HUES64 (cell line): ENCODE data around the gene DSCAML1.

Experiments used
- H3K27ac ChIP-seq: 2 replicates; pipeline ENCODE4 v1.7.0; 2013; ENCODE audit warnings: low read depth, low read length, inconsistent platforms
- H3K27me3 ChIP-seq: 2 replicates; pipeline ENCODE4 v1.6.1; 2013; ENCODE audit warnings: mild to moderate bottlenecking, low read length; ENCODE audit not compliant: insufficient read depth
- H3K36me3 ChIP-seq: 2 replicates; pipeline ENCODE4 v1.6.1; 2013; ENCODE audit warnings: mild to moderate bottlenecking, low read length; ENCODE audit not compliant: insufficient read depth
- H3K4me1 ChIP-seq: 2 replicates; pipeline ENCODE4 v1.6.1; 2013; ENCODE audit warnings: mild to moderate bottlenecking, low read length, moderate library complexity; ENCODE audit not compliant: insufficient read depth
- H3K4me3 ChIP-seq: 2 replicates; pipeline ENCODE4 v1.5.1; 2013; ENCODE audit warnings: mild to moderate bottlenecking, low read length, moderate library complexity
- H3K9ac ChIP-seq: 2 replicates; pipeline ENCODE4 v1.6.1; 2013; ENCODE audit warnings: mild to moderate bottlenecking, low read depth, low read length
- H3K9me3 ChIP-seq: 2 replicates; pipeline ENCODE4 v1.6.1; 2013; ENCODE audit warnings: low read depth, low read length; ENCODE audit not compliant: insufficient read depth
- WGBS: fragments of 150-250, 120-280 bp; methylation state at CpG from one replicate; pipeline ENCODE4 v1.1.7; 2013; ENCODE audit warnings: missing lambda C conversion rate; 5-methylcytosine and 5-hydroxymethylcytosine counted together

The DSCAML1 gene

DNA sequence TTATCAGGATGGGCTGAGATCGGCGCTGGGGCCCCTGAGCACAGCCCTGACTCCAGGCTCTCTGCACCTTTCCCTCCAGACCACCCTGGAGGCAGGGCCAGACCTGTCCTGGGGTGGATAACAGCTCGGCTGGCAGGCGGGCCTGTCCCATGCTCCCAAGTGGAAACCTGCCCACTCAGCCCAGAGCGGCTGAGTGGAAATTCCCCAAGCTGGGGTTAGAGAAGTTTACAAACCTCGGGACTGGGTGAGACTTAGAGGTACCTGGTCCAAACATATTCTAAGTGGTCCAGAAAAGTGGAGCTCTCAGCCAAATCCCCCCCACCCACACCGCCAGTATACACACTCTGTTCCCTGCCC is 32.3 kb upstream of the DSCAML1 start:
- no peak overlapping the region for H3K9ac ChIP-seq
- no peak overlapping the region for H3K27ac ChIP-seq
- H3K4me3 ChIP-seq = no peak overlapping the region
- no peaks in the 10 kb centered on the region for H3K27me3 ChIP-seq
- 90% methylated on average over 7 of the region's 7 CpGs for WGBS
- no peaks in the 10 kb centered on the region for H3K9me3 ChIP-seq
- H3K36me3 ChIP-seq = no peaks in the 10 kb centered on the region
- H3K4me1 ChIP-seq = peaks cover 4% of the 10 kb centered on the region; the same call in 1 of the 2 replicates

DNA sequence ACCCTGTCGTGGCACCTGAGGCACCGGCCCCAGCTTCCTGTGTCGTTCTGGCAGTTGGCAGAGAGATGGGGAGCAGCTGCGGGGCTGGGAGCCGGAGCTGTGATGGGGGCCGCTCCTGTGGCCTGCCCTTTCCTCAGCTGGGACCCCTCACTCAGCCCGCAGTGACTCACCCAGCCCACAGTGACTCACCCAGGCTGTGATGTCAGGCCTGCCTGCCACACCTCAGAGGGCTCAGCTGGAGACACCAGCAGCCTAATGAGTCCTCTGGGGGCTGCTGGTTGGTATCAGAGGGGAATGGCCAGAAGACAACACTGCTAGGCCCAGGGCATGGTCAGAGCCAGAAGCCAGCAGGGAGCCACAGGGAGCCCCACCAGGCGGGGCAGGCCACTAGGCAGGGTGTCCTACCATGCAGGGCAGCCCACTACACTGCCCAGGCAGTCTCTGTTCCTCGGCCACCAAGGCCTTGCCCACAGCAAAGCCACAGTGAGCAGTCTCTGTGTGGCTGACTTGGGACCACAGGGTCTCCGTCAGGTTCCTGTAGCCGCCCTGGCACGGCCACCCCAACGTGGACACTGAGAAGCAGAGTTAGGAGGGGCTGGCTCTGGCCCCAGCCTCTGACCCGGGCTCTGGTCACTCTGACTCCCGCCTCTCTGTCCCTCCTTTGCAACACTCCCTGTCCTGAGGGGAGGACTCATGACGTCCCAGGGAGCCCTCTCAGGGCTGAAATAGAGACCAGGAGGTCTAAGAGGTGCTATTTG is 31.8 kb upstream of the DSCAML1 start:
- Histone ChIP-seq H3K4me1 (peaks cover 9% of the 10 kb centered on the region; the same call in 1 of the 2 replicates), H3K36me3 (no peaks in the 10 kb centered on the region), H3K27ac (no peak overlapping the region), H3K27me3 (no peaks in the 10 kb centered on the region), H3K9me3 (no peaks in the 10 kb centered on the region), H3K4me3 (no peak overlapping the region), H3K9ac (no peak overlapping the region; the same call in 1 of the 2 replicates)
- 80% methylated on average over 16 of the region's 16 CpGs for WGBS

- 90% methylated on average over 15 of the region's 15 CpGs for WGBS
- H3K27ac ChIP-seq = no peak overlapping the region
- no peak overlapping the region for H3K4me3 ChIP-seq
- H3K36me3 ChIP-seq = no peaks in the 10 kb centered on the region
- H3K4me1 ChIP-seq = peaks cover 14% of the 10 kb centered on the region; the same call in 1 of the 2 replicates
- no peaks in the 10 kb centered on the region for H3K27me3 ChIP-seq
- H3K9me3 ChIP-seq = no peaks in the 10 kb centered on the region
- no peak overlapping the region for H3K9ac ChIP-seq
These were observed 30.8 kb upstream of the DSCAML1 start for GRCh38 chr11:117827521-117828511.

DNA sequence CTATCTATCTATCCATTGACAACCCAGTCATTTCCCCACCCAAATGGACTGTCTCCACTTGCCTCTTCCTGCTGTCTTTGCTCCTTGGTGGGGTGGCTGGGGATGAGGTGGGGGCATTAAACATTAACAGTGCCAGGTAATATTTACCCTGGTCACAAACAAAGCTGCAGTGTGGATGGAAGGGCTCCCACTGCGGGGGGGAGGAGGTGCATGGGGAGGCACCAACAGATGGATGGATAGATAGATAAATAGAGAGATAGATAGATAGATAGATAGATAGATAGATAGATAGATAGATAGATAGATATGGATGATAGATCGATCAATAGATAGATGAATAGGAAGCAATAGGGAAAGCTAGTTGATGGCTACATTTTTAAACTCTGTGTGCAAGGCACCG is 29.8 kb upstream of the DSCAML1 start:
- Histone ChIP-seq H3K4me1 (peaks cover 14% of the 10 kb centered on the region; the same call in 1 of the 2 replicates), H3K27ac (no peak overlapping the region)
- 93% methylated on average over 3 of the region's 3 CpGs for WGBS

DNA sequence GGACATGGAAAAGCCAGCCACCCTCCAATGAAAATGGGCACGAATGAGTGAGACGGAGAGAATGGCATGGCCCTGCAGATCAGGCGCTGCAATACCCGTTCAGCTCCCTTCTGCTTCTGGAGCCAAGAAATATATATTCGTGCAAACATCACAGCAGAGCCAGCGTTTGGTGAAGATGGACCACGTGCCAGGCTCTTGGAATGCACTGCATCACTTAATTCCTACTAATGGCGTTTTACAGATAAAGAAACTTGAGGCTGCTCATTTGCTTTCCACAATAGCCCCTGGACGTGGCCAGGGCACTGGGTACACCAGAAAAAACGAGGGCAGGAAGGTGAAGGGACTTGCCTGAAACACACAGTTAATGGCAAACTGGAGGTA is 29.2 kb upstream of the DSCAML1 start:
- no peak overlapping the region for H3K9ac ChIP-seq
- H3K4me3 ChIP-seq = no peak overlapping the region

More for the DNA sequence above, 29.8 kb upstream of the DSCAML1 start:
- Histone ChIP-seq H3K36me3 (no peaks in the 10 kb centered on the region), H3K27me3 (no peaks in the 10 kb centered on the region), H3K9me3 (no peaks in the 10 kb centered on the region), H3K9ac (no peak overlapping the region), H3K4me3 (no peak overlapping the region)

DNA sequence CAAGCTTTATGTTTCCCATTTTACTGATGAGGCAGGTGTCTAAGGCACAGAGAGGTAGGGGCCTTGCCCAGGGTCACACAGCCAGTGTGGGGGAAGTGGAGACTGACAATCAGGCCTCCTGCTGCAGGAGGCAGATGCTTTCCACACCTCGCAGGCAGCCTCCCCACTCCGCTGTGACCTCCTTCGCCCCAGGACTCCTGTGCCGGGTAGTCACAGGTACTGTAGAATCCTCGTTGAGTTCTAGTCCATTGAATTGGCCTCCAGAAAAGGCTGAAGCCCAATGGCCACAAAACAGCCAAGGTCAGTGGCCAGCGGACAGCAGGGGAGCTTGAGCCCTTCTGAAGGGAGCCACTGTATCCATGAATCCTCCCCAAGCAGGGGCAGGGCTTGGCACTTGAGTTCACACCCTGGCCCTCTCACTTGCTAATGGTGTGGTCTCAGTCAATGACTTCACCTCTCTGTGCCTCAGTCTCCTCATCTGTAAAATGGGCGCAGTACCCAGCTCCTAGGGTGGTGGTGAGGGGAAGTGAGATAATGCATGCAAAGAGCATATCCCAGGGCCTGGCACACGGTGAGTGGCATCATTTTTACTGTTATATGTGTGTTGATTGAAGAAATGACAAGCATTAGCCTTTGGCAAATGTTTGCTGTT is 28.6 kb upstream of the DSCAML1 start:
- Histone ChIP-seq H3K4me1 (peaks cover 14% of the 10 kb centered on the region; the same call in 1 of the 2 replicates), H3K36me3 (no peaks in the 10 kb centered on the region), H3K27me3 (no peaks in the 10 kb centered on the region), H3K27ac (no peak overlapping the region), H3K9ac (no peak overlapping the region), H3K9me3 (no peaks in the 10 kb centered on the region), H3K4me3 (no peak overlapping the region)
- 86% methylated on average over 8 of the region's 8 CpGs for WGBS

More for the DNA sequence above, 29.2 kb upstream of the DSCAML1 start:
- no peaks in the 10 kb centered on the region for H3K27me3 ChIP-seq
- no peaks in the 10 kb centered on the region for H3K36me3 ChIP-seq
- H3K4me1 ChIP-seq = peaks cover 14% of the 10 kb centered on the region; the same call in 1 of the 2 replicates
- no peaks in the 10 kb centered on the region for H3K9me3 ChIP-seq
- no peak overlapping the region for H3K27ac ChIP-seq
- WGBS = 82% methylated on average over 10 of the region's 10 CpGs

DNA sequence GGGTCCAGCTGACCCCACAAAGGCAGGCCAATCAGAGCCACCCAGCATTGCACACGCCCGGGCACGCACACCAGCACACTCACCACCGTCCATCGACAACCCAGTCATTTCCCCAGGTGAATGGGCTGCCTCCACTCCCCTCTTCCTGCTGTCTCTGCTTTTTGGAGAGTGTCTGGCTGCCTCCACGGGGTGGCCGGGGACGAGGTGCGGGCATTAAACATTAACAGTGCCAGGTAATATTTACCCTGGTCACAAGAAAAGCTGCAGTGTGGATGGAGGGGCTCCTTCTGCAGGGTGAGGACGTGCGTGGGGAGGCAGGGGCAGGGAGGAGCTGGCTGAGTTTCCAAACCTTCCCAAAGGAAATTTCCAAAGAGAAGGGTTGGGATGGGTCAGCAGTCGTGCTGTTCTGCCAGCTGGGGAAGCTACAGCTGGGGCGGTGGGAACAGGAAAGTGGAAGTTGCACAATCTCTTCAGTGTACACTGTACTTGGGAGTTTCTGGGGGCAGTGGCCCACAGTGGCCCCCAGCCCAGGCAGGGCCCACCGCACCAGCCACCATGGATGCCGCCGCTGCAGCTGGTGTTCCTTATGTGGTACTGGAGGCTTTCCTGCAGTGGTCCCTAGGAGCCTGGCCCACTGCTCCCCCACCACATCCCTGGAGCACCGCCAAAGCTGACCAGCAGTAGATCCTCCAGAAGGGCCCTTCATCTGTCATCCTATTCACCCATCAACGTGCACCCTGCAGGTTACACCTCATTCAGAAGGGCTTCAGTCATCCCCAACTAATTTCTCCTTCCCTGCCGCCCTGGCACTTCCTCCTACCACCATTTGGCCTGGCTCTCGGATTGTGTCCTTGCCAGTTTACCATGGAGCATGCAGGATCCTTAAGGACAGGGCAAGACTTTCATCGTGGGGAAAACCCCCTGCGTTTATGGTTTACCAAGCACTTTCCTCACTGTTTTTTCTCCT is 27.8 kb upstream of the DSCAML1 start, which contains the start of gene FXYD2:
Gene FXYD2, minus strand, starts transcription at position 174 of the 967 bp plus-strand sequence. Its CDS starts 66 bp downstream, at position 108.
- H3K9me3 ChIP-seq = no peaks in the 10 kb centered on the region
- no peak within 1 kb of the TSS for H3K4me3 ChIP-seq
- no peaks in the 10 kb centered on the region for H3K36me3 ChIP-seq
- H3K9ac ChIP-seq = no peak within 1 kb of the TSS
- peaks cover 14% of the 10 kb centered on the region; the same call in 1 of the 2 replicates for H3K4me1 ChIP-seq
- no peaks in the 10 kb centered on the region for H3K27me3 ChIP-seq
- 78% methylated on average over 22 of the region's 22 CpGs for WGBS
- no peak within 1 kb of the TSS for H3K27ac ChIP-seq

DNA sequence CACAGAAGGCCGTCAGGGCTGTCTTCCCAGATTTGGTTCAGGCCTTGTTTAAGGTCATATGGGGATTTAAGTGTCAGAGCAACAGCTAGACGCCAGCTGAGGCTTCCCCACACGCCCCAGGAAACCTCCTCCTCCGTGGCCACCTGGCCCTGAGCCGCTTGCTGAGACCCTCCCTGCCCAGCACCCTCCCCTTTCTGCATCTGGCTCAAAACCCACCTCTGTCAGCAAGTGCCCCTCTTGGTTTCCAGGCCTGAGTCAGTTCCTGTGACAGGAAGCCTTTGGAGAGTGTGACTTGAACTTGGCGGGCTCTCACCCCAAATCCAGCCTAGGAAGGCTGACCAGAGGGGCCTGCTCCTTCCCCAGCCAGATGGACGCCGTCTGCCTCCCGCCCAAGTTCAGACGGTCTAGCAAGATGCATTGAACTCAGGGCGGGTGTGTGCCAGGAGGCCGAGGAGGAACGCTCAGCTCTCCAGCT is 27.0 kb upstream of the DSCAML1 start:
- Histone ChIP-seq H3K27ac (no peak overlapping the region), H3K27me3 (no peaks in the 10 kb centered on the region), H3K9ac (no peak overlapping the region), H3K36me3 (no peaks in the 10 kb centered on the region), H3K4me1 (peaks cover 14% of the 10 kb centered on the region; the same call in 1 of the 2 replicates), H3K4me3 (no peak overlapping the region), H3K9me3 (no peaks in the 10 kb centered on the region)
- WGBS = 49% methylated on average over 13 of the region's 13 CpGs

DNA sequence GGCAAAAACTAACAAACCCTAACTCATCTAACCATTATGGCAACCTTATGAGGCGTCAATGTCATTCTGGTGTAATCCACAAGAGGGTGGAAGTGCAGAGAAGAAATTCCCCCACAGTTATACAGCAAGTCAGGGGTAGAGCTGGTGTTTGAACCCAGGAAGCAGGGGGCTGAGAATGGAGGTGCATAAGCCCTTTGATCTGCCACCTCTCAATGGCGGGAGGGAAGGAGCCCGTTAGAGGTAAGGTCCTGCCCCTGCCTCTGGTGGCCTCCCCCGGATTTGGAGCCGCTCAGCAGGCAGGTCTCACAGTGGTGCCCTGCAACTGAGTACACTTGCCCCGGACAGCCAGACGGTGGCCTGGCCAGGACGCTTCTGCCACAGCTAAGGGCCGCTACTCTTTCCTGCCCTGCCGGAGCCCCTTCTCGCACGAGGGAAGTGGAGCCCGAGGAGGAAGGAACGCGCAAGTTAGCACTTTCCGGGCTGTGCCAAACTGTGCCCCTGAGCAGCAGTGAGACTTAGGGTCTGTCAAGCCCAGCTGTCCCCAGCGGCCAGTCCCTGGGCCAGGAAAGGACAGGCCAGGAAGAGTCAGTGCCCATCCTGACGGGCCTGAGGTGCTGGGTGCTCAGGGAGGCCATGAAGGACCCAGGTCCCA is 26.4 kb upstream of the DSCAML1 start:
- H3K4me1 ChIP-seq = peaks cover 14% of the 10 kb centered on the region; the same call in 1 of the 2 replicates
- H3K4me3 ChIP-seq = no peak overlapping the region
- no peak overlapping the region for H3K27ac ChIP-seq
- 71% methylated on average over 17 of the region's 18 CpGs for WGBS
- H3K9ac ChIP-seq = no peak overlapping the region
- H3K9me3 ChIP-seq = no peaks in the 10 kb centered on the region
- H3K27me3 ChIP-seq = no peaks in the 10 kb centered on the region
- no peaks in the 10 kb centered on the region for H3K36me3 ChIP-seq
